HG03196 (cell line): ENCODE data around the gene CLEC4F.

ENCODE experiments used
- ATAC-seq: cut with Tn5 transposase; IDR thresholded peaks from one replicate; pipeline ENCODE4 v1.9.1; 2021; ENCODE audit not compliant: unreplicated experiment

CLEC4F gene, protein sequence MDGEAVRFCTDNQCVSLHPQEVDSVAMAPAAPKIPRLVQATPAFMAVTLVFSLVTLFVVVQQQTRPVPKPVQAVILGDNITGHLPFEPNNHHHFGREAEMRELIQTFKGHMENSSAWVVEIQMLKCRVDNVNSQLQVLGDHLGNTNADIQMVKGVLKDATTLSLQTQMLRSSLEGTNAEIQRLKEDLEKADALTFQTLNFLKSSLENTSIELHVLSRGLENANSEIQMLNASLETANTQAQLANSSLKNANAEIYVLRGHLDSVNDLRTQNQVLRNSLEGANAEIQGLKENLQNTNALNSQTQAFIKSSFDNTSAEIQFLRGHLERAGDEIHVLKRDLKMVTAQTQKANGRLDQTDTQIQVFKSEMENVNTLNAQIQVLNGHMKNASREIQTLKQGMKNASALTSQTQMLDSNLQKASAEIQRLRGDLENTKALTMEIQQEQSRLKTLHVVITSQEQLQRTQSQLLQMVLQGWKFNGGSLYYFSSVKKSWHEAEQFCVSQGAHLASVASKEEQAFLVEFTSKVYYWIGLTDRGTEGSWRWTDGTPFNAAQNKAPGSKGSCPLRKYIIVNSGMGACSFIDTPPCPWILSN

DNA sequence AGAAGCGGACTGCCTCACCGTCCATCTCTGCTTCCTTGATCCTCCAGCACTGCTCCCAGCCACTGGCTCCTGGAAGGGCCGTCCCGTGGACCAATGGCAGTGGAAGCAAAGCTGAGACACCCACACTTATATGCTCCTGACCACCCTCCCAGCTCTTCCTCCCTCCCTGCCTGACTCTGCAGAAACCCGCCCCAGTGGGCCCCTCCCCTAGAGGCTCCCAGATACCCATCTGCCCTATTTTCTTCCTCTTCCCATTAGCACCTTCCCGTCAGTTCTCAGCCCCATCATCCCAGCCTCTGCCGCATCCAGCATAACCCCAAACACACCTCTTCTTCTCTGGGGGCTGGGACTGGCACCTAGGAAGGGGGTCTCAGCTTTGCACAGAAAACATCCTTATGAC is at the start of gene CLEC4F:
CLEC4F (minus strand) TSS at position 101 of the 400 bp plus-strand sequence; CDS start at position 25, 76 bp downstream.
- ATAC-seq = no peak

DNA sequence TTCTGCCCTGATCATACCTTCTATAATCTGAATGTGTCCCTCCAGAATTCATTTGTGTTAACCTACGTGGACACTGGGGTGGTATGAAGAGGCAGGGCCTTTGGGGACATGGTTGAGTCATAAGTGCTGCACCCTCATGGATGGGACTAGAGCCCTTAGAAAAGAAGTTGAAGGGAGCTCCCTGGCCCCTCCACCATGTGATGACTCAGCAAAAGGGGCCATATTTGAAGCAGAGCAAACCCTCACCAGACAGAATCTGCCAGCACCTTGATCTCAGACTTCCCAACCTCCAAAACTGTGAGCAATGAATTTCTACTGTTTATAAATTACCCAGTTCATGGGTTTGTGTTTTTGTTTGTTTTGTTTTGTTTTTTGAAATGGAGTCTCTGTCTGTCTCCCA is 48.6 kb upstream of the CLEC4F start:
- ATAC-seq = no peak

DNA sequence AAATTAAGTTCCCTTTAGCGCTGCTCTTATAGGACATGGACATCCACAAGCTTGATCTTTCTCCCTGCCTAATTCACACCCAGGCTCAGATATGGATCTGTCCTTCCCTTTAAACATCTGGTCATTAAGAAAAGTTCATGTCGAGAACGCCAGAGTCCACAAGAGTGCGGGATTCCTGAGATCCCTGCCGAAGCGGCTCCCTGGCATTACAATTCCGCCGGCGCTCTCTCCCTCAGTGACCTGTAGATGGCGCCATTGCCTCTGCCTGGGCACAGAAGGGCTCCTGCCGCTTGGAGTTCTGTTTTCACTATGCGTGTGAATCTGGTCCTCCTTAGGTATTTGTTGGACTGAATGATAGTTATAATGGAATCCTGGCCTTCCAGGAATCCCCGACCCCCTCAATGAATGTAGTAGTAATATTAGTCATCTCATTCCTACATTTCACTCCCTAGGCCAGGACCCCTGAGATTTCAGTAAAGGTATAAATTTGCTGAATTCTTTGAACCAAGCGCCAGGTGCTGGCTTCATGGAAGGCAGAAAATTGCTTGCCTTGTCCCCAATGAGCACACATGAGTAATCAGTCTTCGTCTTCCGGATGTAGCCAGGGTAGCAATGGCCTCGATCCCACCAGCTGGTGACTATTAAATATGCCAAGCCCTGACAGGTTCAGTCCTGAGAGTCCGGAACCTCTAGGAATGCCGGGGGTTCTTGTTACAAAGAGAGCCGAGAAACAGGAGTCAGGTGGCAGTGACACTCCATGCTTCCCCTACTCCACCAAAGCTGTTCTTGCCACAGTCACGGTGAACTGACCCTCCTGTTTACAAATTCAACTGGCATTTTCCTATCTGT is 41.6 kb upstream of the CLEC4F start:
- no peak for ATAC-seq

DNA sequence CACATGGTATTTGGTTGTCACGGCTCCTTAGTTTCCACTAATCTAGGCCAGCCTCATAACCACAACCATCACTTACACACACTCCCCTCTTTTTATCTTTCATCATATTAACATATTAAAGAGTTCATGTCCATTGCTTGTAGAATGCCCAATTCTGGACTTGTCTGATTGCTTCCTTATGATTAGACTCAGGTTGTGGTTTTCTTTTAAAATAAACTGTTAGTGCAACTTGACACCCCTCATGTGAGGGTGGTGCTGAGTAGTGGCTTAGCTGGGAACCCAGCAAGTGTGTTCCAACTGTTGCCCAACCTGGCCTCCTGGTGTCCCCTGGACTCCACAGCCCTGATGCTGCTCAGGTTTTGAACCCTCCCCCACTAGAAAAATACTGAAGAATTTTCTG is 35.3 kb upstream of the CLEC4F start:
- no peak for ATAC-seq

DNA sequence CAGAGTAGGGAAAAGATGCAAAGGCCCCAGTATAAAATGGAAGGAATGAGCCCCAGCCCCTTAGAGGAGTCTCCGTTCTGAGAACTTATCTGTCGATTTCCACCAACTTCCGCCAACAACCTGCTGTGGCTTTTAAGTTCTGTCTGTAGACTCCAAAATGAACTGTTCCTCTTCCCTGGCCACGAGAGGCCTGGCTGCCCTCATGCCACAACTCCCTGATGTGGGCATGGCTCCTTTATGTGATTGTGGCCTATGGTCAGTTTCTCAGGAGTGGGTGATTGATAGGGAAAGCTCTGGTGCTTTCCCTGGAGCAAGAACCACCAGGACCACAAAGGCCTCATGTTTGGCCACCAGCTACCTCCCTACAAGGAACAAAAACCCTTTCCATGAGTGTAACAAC is 34.0 kb upstream of the CLEC4F start:
- no peak for ATAC-seq

DNA sequence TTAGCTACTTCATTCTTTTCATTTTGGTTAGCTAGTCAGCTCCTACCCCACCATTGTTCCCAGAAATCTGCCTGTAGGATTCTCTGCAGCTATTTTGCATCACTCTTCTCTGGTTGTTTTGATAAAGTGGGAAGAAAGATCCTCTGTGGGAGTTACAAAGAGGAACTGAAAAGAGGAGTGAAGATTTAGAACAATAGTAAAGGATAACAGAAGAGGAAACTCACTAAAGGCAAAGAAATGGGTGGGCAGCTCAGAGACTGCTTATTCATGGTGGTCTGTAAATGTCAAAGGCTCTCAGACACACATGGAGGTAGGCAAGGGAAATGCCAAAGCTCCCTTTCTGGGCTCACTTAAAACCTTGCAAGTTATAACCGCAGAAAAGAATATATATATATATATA is 32.4 kb upstream of the CLEC4F start:
- no peak for ATAC-seq

DNA sequence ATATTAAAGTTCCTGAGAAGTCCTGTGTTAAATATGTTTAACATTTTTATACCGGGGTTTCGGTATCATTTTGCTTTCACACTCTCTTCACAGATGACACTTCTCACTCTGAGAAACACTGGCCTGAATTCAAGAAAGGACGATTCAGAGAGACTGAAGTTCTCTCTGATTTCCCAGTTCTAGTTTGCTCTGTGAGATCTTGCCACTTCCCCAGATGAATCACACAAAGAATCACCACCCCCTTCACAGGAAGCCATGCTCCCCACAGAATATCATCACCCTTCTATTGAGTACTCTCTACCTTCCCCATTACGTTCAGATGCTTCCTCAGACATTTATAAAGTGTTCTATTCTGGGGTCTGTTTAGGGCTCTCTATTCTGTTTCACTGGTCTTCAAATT is 31.3 kb upstream of the CLEC4F start:
- ATAC-seq = no peak

DNA sequence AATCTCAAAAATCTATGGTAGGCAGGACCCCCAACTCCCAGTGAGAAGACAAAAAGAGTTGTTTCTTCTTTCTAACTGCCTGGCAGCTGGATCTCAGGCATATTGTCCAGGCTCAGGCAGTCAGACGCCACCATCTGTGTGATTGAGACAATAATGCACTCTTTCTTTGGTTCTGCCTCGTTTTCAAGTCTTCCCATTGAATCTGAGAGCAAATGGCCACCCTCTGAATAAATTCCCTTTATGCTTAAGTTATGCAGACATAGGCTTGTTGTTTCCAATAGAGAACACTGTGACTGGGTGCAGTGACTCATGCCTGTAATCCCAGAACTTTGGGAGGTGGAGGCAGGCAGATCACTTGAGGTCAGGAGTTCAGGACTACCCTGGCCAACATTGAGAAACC is 30.5 kb upstream of the CLEC4F start:
- no peak for ATAC-seq

DNA sequence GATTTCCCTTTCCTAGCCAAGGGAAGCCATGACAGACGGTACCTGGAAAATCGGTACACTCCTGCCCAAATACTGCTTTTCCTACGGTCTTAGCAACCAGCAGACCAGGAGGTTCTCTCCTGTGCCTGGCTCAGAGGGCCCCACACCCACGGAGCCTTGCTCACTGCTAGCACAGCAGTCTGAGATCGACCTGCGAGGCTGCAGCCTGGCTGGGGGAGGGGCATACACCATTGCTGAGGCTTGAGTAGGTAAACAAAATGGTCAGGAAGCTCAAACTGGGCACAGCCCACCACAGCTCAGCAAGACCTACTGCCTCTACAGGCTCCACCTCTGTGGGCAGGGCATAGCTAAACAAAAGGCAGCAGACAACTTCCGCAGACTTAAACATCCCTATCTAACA is 22.0 kb upstream of the CLEC4F start:
- ATAC-seq = no peak

DNA sequence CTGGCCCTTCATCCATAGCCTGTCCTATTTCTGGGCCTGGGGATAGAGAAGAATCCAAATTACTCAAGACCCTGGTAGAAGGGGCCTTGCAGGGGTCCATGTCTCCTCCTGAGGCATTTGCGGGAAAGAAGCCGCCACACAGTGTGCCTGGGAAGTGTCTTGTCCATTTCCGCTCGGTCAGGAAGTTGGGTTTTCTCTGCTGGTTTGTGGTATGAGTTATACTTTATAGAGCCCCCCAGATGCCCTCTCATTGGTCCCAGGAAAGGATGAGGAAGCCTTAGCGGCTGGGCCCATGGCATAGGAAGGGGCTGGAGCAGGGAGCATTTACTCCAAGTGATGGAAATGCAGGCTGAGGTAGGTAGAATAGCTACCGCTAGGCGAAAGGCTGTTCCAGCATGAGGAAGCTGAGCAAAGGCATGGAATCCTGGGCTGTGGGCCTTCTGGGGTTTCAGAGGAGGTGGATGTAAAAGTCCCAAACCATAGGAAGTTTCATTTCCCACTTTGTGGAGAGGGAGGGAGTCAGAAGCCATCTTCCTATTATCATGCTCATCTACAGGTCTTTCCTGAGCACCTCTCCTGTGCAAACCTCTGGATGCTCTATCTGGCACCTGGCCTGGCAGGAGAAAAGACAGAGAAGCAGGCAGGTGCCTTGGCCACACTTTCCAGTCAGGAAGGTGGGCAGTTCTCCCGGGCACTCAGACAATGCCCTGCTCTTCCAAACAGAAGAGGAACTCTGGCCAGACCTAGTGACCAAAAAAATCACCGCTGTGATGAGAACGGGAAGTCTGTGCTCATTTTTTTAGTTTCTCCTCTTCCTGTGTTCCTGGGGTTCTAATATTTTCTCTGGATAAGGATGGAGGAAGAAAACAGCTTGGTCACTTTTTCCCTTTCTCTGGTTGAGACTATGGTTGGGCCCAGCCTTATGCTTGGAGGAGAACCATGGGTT is 17.9 kb upstream of the CLEC4F start:
- no peak for ATAC-seq

DNA sequence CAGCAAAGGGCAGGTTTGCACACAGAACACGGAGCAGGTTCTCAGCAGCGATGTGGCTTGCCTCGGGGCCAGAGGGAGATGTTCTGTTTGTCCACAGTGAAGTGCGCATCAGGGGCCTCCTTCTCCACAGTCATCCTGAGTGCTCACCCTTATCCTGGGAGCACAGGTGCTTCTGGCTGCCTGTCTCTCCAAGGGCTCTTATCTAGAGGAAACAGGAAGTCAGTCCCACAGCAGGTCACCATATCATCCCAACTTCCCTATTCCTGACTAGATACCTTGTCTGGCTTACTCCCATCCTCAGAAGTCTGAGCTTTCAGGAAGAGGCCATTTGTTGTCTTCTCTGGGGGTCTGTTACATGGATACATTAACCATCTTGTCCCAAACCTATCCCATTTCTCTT is 15.2 kb upstream of the CLEC4F start, which contains the start of gene CD207:
CD207 (minus strand) TSS at position 174 of the 400 bp plus-strand sequence; CDS start at position 134, 40 bp downstream.
- no peak for ATAC-seq

DNA sequence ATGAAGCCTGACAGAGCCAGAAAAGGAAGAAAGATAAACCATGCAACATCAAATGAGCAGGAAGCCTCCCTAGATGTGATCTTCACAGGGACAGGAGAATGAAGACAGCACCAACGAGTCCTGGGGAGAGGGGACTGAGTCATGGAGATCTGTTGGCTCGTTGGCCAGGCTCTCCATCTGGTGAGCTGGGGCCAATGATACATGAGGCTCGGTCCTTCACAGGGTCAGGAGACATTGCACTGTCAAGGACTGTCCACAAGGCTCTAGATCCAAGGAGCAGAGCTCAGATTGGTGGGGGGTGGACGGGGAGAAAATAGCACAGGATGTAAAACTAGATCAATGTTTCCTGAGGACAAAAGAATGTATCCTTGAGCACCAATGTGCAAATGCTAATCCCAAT is 14.5 kb upstream of the CLEC4F start:
- no peak for ATAC-seq

DNA sequence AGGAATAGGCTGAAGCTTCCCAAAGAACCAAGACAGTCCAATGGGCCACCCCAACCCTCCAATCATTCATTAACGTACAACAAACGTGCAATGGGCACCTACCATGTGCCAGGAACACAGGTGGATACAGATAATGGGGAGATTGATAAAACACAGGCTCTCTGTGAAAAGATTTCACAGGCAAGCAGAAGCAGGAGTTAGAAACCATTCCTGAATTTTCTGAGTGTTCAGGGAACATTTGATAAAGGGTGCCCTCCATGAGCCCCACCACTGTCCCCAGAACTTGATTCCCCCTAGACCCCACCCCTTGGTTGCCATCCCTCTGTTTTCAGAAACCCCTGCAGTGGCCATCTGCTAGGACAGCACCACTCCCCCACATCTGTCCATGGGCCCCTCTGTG is 13.7 kb upstream of the CLEC4F start:
- no peak for ATAC-seq

DNA sequence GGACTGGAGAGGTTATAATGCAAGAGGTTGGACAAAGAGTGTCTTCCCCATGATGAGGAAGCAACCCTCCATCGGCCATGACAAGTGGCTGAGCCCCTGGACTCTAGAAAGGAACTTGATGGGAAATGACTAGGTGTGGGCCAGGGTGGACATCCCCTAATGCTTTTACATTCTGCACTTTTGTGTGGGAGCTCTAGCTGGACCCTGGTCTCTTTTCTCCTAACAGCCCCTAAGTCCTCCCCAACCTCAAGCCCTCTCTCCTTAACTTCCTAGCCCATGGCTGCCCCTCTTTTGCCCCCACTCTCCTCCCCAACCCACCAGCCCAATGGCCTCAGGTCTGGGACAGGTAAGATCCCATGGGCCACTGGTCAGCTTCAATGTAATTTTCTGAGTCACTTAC is 12.8 kb upstream of the CLEC4F start:
- ATAC-seq = no peak

DNA sequence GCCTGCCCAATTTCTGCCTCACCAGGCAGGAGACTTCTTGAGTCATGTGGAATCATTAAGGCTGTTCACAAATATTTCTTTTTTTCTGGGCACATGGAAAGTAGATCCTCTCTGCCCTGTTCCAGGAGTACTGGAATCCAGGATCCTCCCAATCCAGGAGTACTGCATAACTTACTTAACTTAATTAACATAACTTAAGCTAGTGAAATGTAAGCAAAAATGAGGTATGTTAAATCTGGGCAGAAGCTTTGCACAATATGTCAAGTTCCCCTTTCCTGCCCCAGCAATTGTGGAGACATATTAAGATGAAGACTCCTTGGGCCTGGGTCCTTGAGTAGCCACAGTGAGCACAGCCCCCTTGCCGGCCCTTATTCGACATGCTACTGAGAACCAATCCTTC is 12.0 kb upstream of the CLEC4F start:
- ATAC-seq = no peak

DNA sequence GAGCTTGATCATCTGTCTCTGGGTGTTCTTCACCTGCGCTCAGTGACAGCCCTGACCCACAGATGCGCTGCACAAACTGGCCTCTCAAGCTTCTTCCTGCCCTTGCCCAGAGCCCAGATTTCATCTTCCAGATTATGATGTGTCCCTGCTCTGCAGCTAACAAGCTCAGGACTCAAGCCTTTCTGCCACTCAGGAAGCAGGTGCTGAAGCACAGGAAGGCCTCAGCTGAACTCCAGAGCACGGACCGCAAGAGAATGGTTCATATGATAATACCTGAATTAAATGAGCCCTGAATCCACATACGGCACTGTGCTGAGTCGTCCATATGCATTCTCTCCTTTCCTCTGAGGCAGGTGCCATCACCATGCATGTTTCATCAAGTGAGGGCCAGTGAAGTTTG is 11.5 kb upstream of the CLEC4F start:
- no peak for ATAC-seq

DNA sequence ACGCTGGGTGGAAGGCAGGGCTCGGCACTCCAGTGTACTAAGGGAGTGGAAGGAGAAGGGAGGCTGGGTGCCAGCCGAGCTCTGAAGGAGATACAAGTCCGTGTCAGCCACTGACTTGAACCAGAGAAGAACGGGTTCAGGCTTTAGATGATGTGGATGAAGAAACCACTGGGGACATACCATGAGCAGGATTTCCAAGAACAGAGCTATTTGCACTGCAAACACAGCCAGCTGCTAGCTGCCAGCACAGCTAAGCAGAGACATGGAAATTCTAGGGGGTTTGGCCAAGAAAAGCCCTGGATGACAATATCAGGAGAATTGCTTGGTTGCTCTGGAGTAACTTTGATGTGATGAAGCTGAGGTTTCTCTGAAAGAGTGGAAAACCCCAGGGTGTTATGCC is 10.0 kb upstream of the CLEC4F start:
- ATAC-seq = no peak

DNA sequence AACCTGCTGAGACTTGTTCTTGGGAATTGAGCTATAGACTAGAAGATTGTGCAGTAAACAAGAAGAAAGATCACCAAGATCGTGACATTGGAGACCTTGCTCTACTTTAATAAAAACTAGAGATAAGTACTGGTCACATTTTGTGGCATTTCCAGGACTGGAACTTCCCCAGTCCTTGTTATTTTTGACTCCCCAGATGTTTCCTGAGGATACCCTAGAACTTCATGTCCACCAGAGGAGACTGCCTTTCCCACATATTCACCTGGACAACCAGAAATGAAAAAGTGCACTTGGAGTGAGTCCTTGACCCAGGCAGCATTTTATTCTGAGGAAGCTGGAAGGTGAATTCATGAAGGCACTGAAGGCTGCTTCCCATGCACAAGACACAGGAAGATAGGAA is 9.5 kb upstream of the CLEC4F start:
- ATAC-seq = no peak

DNA sequence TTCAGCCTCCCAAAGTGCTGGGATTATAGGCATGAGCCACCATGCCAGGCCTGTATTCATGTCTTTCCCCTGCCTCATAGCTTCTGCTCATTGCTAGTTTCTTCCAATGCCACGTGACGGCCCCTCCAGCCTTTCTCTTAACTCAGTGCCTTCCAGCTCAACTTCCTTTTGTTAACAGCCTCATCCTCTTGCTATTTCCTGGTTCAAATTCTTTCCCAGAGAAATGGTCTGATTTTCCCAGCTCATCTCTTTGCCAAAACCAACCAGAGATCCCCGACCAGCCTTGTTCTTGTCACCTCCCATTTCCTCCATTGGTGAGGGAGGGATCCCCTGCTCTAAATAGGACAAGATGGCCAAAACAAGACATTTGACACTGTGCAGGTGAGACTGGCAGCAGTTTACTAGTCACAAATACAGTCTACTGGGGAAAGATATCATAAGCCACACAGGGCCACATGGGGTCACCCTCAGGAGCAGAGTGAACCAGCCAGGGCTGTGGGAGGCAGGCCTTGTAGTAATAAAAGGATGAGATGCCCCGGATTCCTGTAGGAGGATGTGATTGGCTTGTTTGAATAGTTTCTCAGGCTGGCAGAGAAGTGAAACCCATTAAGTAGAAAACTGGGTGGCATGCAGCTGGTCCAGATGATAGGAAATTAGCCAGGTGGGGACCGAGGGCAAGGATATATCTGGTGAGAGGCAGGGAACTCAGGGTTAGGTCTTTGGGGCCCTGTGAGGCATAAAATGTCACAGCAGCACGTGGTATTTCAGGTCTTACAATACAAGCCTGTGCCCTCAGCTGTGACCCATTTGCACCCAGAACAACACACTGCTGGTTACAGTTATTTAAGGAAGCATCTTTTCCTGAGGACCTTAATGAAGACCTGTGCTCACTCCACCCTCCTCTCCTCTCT is 8.8 kb upstream of the CLEC4F start:
- ATAC-seq = no peak

DNA sequence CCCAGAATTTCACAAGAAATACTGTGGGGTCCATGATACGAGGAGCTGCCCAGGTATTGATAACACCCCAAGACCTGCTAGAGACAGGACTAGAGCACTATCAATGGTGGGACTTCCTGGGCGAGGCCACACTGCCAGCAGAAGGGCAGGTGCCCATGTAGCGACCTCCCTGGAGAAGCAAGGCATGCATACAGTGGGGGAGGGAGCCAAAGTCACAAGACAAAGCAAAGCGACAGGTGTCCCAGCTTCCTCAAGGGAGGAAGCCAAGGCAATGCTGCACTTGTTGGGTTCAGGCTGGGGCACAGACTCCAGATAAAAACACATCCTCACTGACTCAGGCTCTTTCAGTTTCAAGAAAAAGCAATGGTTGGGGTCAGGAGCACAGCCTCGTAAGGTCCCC is 7.7 kb upstream of the CLEC4F start:
- ATAC-seq = no peak
